ENCODE results near the gene LPIN2. TPM values are rescaled to one million over a fixed set of nuclear protein-coding genes. Genes with fewer than 3 reads are reported as not detected.

The LPIN2 gene
- total and polyA plus RNA-seq, 2 of the 13 experiments (the other 11 are each of a cell fraction or from before 2014, with no cell fraction given): 46.0 to 119 TPM

DNA sequence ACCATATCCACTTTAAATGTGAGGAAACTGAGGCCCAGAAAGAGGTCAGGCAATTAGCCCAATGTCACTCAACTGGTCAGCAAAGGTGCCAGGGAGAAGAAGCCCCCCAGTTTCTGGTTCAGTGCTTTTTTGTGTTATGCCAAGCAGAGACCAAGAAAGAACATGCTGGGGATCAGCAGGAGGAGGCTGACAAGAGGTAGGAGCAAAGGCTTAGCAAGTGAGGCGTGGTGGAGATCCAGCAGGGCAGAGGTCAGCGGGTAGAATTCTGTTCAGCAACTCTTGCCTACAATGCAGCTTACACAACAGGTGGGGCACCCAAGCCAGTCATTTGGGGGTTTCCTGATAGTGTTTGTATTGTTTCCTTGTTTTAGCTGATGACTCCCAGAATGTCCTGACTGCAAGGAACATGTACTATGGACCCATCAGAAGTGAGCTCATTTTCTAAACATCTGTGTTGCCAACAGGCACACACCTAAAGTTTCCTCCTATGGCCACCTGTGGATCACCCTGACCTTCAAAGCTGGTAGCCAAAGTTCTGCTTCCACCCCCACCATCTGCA is 28.2 kb downstream of the LPIN2 start (continued):
- TF ChIP-seq ZNF281 (CRISPR knock-in tag; IDR thresholded peaks at IDR 0.05; ENCODE audit: borderline replicate concordance) (peak; percentile 51; the same call in 1 of the 2 replicates), ZNF788 (CRISPR knock-in tag; IDR thresholded peaks at IDR 0.05; ENCODE audit: borderline replicate concordance) (peak; percentile 38; the same call in 1 of the 2 replicates), SNAI1 (CRISPR knock-in tag; IDR thresholded peaks at IDR 0.05; ENCODE audit: borderline replicate concordance) (no peak), ZNF230 (CRISPR knock-in tag; IDR thresholded peaks at IDR 0.05) (no peak), ESRRA (CRISPR knock-in tag; IDR thresholded peaks at IDR 0.05; ENCODE audit: low read depth) (peak; percentile 59; the same call in 1 of the 2 replicates), RBAK (CRISPR knock-in tag; IDR thresholded peaks at IDR 0.05) (no peak), BHLHE40 (IDR thresholded peaks at IDR 0.05; ENCODE audit: low read length) (no peak), THAP11 (CRISPR knock-in tag; IDR thresholded peaks at IDR 0.05) (peak; percentile 53; the same call in 1 of the 2 replicates), DR1 (CRISPR knock-in tag; IDR thresholded peaks at IDR 0.05) (no peak), DMTF1 (CRISPR knock-in tag; IDR thresholded peaks at IDR 0.05) (no peak), ZNF609 (CRISPR knock-in tag; IDR thresholded peaks at IDR 0.05; ENCODE audit: borderline replicate concordance) (peak; percentile 84), HOXA7 (CRISPR knock-in tag; IDR thresholded peaks at IDR 0.05) (no peak), SRSF9 (IDR thresholded peaks at IDR 0.05; ENCODE audit: borderline replicate concordance, insufficient read depth, low read depth, low read length, poor library complexity, severe bottlenecking) (no peak), ZNF468 (CRISPR knock-in tag; IDR thresholded peaks at IDR 0.05) (no peak), ZNF577 (CRISPR knock-in tag; IDR thresholded peaks at IDR 0.05; ENCODE audit: borderline replicate concordance, low read depth) (no peak), SP5 (CRISPR knock-in tag; IDR thresholded peaks at IDR 0.05; ENCODE audit: borderline replicate concordance, low read depth) (peak; percentile 86), MEIS1 (CRISPR knock-in tag; IDR thresholded peaks at IDR 0.05; ENCODE audit: borderline replicate concordance) (no peak; the same call in 1 of the 2 replicates)
- TF ChIP-seq, protein P1, sequence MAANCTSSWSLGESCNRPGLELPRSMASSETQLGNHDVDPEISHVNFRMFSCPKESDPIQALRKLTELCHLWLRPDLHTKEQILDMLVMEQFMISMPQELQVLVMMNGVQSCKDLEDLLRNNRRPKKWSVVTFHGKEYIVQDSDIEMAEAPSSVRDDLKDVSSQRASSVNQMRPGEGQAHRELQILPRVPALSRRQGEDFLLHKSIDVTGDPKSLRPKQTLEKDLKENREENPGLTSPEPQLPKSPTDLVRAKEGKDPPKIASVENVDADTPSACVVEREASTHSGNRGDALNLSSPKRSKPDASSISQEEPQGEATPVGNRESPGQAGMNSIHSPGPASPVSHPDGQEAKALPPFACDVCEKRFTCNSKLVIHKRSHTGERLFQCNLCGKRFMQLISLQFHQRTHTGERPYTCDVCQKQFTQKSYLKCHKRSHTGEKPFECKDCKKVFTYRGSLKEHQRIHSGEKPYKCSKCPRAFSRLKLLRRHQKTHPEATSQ (CRISPR knock-in tag; IDR thresholded peaks at IDR 0.05; ENCODE audit: borderline replicate concordance): no peak

Measured in HepG2 (cell line).